Stimulated activated CD8-positive, alpha-beta memory T cell treated with anti-CD3 and anti-CD28 coated beads, Interleukin-2, amount 100 ng/mL, for 1 hour (primary cell): ENCODE results near the gene PRR23E.

ENCODE experiments used
- DNase-seq, 2 donors: peaks; one replicate each; pipeline ENCODE4 v3.0.0-alpha.2; 2020; ENCODE audit warnings: low read depth in 2 of 2

The PRR23E gene

DNA sequence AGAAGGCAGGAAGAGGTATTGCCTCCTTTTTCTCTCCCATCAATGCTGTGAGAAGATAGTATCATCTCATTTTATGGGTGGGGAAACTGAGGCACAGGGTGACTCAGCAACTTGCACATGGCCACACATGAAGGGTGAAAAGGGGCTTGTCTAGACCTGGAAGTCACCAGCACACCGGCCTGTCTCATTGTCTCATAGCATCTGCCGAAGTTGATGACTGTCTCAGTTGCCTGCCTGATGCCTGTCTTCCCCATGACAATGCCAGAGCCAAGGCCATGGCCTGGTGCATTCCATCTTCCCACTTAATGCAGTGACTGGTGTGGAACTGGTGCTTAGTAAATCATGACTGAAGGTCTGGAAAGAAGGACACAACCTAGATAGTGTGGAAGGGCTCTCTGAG is 27.9 kb upstream of the PRR23E start:
- no peak for DNase-seq

- DNase-seq, result no peak
Observed at GRCh38 chr3:127165694-127166485, 27.0 kb upstream of the PRR23E start.

- DNase-seq, result no peak
Observed at GRCh38 chr3:127166501-127167065, 26.3 kb upstream of the PRR23E start.

GRCh38 chr3:127167315-127168043 is 25.5 kb upstream of the PRR23E start:
- DNase-seq, result no peak

GRCh38 chr3:127168271-127168670 is 24.7 kb upstream of the PRR23E start:
- DNase-seq, result no peak

DNA sequence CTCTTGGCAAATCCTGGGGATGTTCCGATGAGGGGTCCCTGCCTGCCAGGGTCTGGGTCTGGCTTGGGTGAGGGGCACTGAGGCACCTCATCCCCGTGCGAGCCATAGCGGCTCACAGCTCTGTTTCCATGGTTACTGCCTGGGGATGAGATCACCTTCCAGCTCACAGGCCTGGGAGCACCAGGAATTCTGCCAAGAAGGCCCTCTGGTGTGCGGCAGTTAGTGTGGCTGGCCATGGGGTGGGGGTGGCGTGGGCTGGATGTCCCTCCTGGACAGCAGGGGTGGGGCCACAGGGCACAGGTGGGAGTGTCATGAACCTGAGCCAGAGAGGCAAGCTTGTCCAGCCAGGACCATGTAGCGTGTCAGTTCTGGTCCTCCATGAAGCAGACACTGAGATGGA is 22.1 kb upstream of the PRR23E start:
- DNase-seq, result no peak

- no peak for DNase-seq
Observed at GRCh38 chr3:127171320-127171719, 21.6 kb upstream of the PRR23E start.

GRCh38 chr3:127171721-127172120 is 21.2 kb upstream of the PRR23E start:
- no peak for DNase-seq

GRCh38 chr3:127172211-127172610 is 20.7 kb upstream of the PRR23E start:
- no peak for DNase-seq

DNA sequence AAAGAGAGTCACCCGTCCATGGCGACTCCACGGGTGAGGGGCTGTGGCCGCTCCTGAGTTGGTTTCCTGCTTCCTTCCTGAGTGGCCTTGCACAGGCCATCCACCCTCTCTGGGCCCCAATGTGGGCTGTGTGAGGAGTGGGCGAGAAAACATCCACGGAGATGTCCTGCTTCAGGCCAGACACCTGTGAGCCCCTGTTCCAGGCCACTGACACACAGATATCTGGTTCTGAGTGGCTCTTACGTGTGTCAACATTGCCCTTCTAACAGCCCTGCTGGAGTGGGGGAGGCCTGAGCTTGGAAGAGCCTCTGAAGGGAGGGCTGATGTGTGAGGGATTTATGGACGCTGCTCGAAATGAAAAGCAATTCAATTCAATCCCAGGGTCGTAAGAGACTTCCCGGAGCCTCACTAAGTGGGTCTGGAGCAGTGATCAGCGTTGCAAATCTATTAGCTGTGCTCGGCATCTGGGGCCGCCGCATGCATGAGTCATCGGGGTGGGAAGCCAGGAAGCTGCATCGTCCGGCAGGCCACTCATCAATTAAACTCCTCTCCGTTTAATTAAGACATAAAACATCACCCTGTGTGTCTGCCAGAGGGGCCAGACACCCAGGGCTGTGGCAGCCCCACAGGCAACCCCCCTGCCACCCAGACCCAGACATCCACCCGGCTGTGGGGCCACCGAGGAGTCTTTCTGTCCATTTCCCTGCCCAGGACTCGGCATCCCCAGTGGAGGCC is 20.0 kb upstream of the PRR23E start:
- DNase-seq, result no peak

DNA sequence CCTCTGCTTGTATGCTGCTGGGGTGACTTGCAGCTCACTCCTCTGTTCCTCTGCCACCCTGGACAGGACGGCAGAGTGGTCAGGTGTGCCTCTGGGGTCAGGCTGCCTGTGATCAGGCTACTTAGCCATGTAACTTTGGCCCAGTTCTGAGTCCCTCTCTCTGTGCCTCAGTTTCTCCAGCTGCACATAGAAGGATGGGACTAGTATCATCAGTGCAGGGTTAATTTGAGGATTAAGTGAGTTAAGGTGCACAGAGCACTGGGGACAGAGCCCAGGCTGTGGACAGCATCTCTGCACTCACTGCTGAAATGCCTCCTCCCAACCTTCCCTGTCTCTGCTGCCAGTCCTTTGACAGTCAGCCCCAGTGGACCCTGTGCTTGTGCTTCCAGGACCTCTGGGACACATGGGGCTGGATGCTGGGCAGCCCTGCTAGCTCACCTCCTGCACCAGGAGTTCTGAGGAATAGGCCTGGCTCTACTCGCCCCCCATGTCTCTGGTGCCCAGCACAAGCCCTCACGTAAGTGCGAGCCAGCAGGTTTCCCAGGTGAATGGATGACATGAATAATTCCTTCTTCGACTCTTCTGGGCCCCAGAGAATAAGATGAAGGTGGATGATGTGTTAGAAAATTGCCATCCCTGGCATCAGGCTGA is 19.3 kb upstream of the PRR23E start:
- no peak for DNase-seq

DNA sequence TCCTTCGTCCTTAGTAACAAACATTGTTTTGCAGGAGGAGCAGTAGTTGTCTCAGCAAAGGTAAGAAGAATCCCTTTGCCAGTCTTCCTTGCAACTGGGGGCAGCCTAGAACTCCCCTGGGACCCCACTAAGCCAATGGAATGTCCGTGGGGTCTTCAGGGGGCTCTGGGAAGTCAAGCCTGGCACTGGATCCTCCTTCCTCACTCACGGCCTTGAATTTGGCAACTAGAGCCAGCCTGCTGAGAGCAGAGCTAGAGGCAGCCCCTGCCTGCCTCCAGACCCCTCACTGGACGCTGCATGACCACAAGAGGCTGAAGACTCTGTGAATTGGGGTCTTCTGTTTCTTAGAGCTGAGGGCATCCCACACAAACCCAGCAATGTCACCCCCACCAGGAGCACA is 18.6 kb upstream of the PRR23E start:
- no peak for DNase-seq

DNA sequence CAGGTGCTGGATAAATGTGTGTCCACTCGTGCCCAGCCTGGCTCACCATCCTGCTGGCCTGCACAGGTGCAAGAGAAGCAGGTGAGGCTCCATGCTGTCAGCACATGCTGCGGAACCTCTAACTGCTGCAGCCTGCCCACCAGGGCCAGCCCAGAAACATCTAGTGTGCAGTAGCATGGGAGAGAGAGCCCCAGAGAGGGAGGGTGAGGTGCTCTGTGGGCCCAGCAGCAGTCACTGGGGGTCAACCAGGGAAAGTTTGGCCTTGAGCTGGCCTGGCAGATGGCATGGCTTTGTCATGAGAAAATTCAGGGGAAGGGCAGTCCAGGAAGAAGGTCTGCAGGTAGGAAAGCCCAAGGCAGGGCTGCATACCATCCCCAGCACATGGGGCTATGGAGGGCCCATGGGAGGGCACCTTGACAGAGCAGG is 18.2 kb upstream of the PRR23E start:
- no peak for DNase-seq

- no peak for DNase-seq
Observed at GRCh38 chr3:127175272-127175671, 17.7 kb upstream of the PRR23E start.

GRCh38 chr3:127177226-127177625 is 15.7 kb upstream of the PRR23E start:
- no peak for DNase-seq

- DNase-seq, result no peak
Observed at GRCh38 chr3:127180859-127181258, 12.1 kb upstream of the PRR23E start.

DNA sequence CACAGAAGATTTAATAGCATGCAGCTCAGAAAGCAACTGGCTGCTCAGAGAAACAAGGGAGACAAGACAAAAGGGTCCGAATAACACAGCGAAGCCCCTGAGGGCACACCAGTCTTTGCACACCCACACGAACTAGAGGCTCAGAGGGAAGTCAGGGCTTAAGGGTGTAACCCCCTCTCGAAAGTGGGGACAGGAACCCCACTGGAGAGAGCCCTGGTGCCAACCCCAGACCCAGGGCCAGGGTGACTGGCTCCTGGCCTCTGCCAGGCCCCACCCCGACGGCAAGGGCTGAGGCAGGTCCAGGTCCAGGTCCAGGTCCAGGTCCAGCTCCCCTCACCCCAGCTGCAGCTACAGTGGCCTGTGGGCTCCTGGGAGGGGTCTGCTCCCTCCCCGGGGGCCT is 10.5 kb upstream of the PRR23E start:
- no peak for DNase-seq

- no peak for DNase-seq
Observed at GRCh38 chr3:127182848-127183714, 9.8 kb upstream of the PRR23E start.

DNA sequence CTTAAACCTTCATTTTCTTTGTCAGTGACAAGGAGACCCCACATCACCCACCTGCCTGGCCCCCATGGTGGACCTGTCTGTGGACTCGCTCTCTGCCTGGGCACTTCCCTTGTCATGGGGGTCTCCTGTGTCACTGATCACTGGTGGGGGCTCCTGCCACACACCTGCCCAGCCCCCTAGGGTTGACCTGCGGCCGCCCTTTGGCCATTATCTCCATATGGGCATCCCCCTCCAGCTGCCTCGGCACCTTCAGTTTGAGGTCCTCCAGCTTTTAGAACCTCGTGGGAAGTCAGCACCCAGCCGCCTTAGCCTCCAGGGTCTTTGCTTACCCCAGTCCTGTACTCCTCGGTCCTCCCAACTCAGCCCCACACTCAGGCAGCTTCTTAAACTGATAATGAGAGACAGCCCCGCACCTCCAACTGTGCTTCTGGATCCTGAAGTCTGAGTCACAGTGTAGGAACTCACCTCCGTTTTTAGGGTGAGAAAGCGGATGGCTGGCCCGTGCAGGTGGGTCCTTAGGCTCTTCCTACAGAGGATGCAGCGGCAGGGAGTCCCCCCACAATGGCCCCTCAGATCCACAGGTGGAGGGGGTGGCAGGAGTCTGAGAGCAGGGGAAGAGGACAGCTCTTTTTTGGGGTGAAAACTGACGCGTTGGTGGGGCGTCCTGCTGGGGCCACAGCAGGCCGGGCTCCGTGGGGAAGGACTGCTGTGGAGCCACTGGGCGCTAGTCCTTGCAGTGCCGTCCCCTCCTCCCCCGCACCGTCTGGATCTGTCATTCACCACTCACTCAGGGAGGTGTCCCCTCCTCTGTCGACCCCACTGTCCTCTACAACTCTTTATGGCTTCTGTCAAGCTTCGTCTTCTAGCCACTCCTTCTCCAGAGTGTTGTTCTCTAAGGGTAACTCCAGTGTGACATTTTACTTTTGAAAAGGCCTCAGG is 8.7 kb upstream of the PRR23E start:
- no peak for DNase-seq

DNA sequence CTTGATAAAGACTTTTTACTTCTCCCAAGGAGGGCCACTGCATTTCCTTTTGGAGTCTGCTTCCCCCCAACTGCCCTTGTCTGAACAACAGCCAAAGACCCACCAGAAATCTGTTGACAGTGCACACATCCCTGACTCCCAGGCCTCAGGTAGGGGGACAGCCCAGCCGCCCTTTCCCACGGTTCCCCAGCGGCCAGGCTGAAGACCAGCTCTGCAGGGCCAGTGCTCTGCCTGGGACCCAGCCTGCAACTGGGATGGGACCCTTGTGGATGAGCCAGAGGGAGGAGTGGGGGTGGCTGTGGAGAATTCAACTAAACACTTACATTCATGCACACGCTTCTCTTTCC is 8.1 kb upstream of the PRR23E start:
- DNase-seq, result no peak
